GM12878 (cell line): Measurements from ENCODE around the gene NOS2. TPM values are rescaled to one million over a fixed set of nuclear protein-coding genes. Genes with fewer than 3 reads are reported as not detected.
A peak's percentile ranks its signal among the peaks of the same experiment; 100 is the strongest.

Experiments used
- ATAC-seq: fragments of 200-7000 bp; cut with Tn5 transposase; 3 replicates; pipeline ENCODE4 v1.9.1; 2020; ENCODE audit warnings: mild to moderate bottlenecking, moderate library complexity
- BruUV-seq: library from RNA; stranded (reverse); fragments of 400-500 nt; replicated peaks from 2 replicates; lab custom pipeline; 2021; lab: Mats Ljungman, UMichigan
- CTCF ChIA-PET: fragments of 300-600 bp; sonication (Branson Sonifier 250); formaldehyde crosslinking; extraction: SDS; loops from one replicate; lab custom pipeline; 2021; ENCODE audit warnings: inconsistent platforms; lab: Yijun Ruan, JAX
- POLR2A ChIA-PET: fragments of 350-600 bp; formaldehyde crosslinking; extraction: SDS; loops from one replicate; lab custom pipeline; 2021; ENCODE audit warnings: inconsistent platforms; lab: Charles Lee
- RAD21 ChIA-PET: fragments of 300-600 bp; sonication (Branson Sonifier 250); formaldehyde crosslinking; loops from one replicate; lab custom pipeline; 2023; ENCODE audit warnings: antibody characterized with exemption; ENCODE audit not compliant: unreplicated experiment; lab: Charles Lee
- SMC1A ChIA-PET: fragments of 300-600 bp; sonication (Branson Sonifier 250); formaldehyde crosslinking; loops from one replicate; lab custom pipeline; 2023; ENCODE audit not compliant: unreplicated experiment, uncharacterized antibody; lab: Charles Lee
- DNase-seq: peaks from one replicate; pipeline ENCODE4 v3.0.0-alpha.2; 2011; ENCODE audit warnings: low read depth, low spot score
- FAIRE-seq: peaks from 3 replicates; lab custom pipeline; 2011; peaks lifted over from hg19 to GRCh38; lab: Jason Lieb, UNC
- H2AFZ ChIP-seq: 2 replicates; pipeline ENCODE4 v1.6.0; 2011; ENCODE audit warnings: low read depth, low read length, control low read depth; ENCODE audit not compliant: control insufficient read depth
- H3K27ac ChIP-seq: 2 replicates; pipeline ENCODE4 v1.5.1; 2011; ENCODE audit warnings: control low read depth; ENCODE audit not compliant: control insufficient read depth, insufficient read depth
- H3K27me3 ChIP-seq, 2 experiments: replicated peaks in 1 of 2; 2 replicates each; pipeline versions ENCODE4 v1.6.0 to v1.6.1; 2011; ENCODE audit warnings: low read length in 1 of 2; ENCODE audit not compliant: control insufficient read depth in 2 of 2, insufficient read depth in 2 of 2
- H3K36me3 ChIP-seq, 2 experiments: 2 replicates each; pipeline ENCODE4 v1.5.1; 2011; ENCODE audit warnings: low read length in 1 of 2; ENCODE audit not compliant: control insufficient read depth in 2 of 2, insufficient read depth in 2 of 2
- H3K4me1 ChIP-seq: 2 replicates; pipeline ENCODE4 v1.6.1; 2011; ENCODE audit warnings: mild to moderate bottlenecking, low read length, moderate library complexity, mixed read lengths; ENCODE audit not compliant: control insufficient read depth, insufficient read depth
- H3K4me2 ChIP-seq: 2 replicates; pipeline ENCODE4 v1.6.0; 2011; ENCODE audit warnings: control low read depth; ENCODE audit not compliant: control insufficient read depth, insufficient read depth
- H3K4me3 ChIP-seq: fragments of 200-600 bp; sonication (generic); 2 replicates; pipeline ENCODE4 v1.5.1; 2016
- H3K79me2 ChIP-seq: 2 replicates; pipeline ENCODE4 v1.6.0; 2011; ENCODE audit warnings: low read length; ENCODE audit not compliant: control insufficient read depth, insufficient read depth
- H3K9ac ChIP-seq: 2 replicates; pipeline ENCODE4 v1.8.0; 2011; ENCODE audit warnings: low read length, control low read depth, mixed read lengths; ENCODE audit not compliant: control insufficient read depth, insufficient read depth
- H3K9me3 ChIP-seq: replicated peaks from 3 replicates; pipeline ENCODE4 v1.5.1; 2011; ENCODE audit warnings: mild to moderate bottlenecking, low read length; ENCODE audit not compliant: control insufficient read depth, insufficient read depth
- H4K20me1 ChIP-seq: 2 replicates; pipeline ENCODE4 v1.6.0; 2011; ENCODE audit not compliant: control insufficient read depth, insufficient read depth
- CBFB ChIP-seq: IDR thresholded peaks from 2 replicates; pipeline ENCODE4 v1.6.1; 2016; ENCODE audit warnings: antibody characterized with exemption, low read depth
- ESRRA ChIP-seq: IDR thresholded peaks from 2 replicates; pipeline ENCODE4 v1.6.1; 2012; ENCODE audit warnings: mild to moderate bottlenecking, low read length, improper control_type of control experiment
- KDM1A ChIP-seq: fragments of 200-600 bp; sonication (generic); IDR thresholded peaks from 2 replicates; pipeline ENCODE4 v1.6.1; 2016; ENCODE audit warnings: borderline replicate concordance
- MEF2A ChIP-seq: IDR thresholded peaks from 2 replicates; pipeline ENCODE4 v1.6.1; 2011; ENCODE audit warnings: low read depth, mild to moderate bottlenecking, low read length, moderate library complexity; ENCODE audit not compliant: insufficient read depth
- NFYA ChIP-seq: IDR thresholded peaks from 2 replicates; pipeline ENCODE4 v1.6.1; 2011; ENCODE audit warnings: low read depth, mild to moderate bottlenecking, low read length, improper control_type of control experiment, borderline replicate concordance
- NR2F1 ChIP-seq: fragments of 450-650 bp; conservative IDR thresholded peaks from 2 replicates; pipeline ENCODE4 v1.6.1; 2017; ENCODE audit warnings: mild to moderate bottlenecking
- POU2F2 ChIP-seq: IDR thresholded peaks from 3 replicates; pipeline ENCODE4 v1.6.1; 2011; ENCODE audit warnings: low read depth, mild to moderate bottlenecking, low read length, borderline replicate concordance
- WGBS: methylation state at CpG from one replicate; pipeline ENCODE4 v1.1.6; 2016; ENCODE audit warnings: low lambda C conversion rate; ENCODE audit not compliant: insufficient replicate concordance, insufficient coverage; ENCODE audit errors: missing lambda C conversion rate; 5-methylcytosine and 5-hydroxymethylcytosine counted together
- in situ Hi-C: fragments of 300-500 bp; cut with MboI; formaldehyde crosslinking; loops from 9 replicates; pipeline ENCODE4 v1.14.3; 2018; ENCODE audit warnings: mixed read lengths
- intact Hi-C: fragments of 100-400 bp; cut with micrococcal nuclease; formaldehyde crosslinking; loops from one replicate; pipeline ENCODE4 v1.14.2; 2022; ENCODE audit not compliant: unreplicated experiment
- polyA plus RNA-seq, 11 experiments: library from polyadenylated mRNA; depleted of rRNA in 4 of 11; unstranded in 6 of 11; stranded (reverse) in 5 of 11; fragments of >200 nt; fragmentation: Nextera tagmentation in 4 of 11; fragmentation: Illumina TruSeq in 1 of 11; extraction: Ambion mirVana in 4 of 11; extraction: Trizol in 1 of 11; gene quantifications; 1 replicate in 1 of 11; 2 replicates in 10 of 11; pipeline versions ENCODE4 v1.2.1 to v1.2.3, GENCODE V29; 2011 to 2016; ENCODE audit warnings: inconsistent platforms in 2 of 11, missing spikeins in 2 of 11, low read depth in 1 of 11
- total RNA-seq, 4 experiments: library from RNA; depleted of rRNA in 3 of 4; stranded (reverse); fragments of >200 nt in 3 of 4; fragmentation: Illumina TruSeq in 1 of 4; extraction: Trizol in 1 of 4; gene quantifications; 2 replicates each; pipeline versions ENCODE4 v1.2.1 to v1.2.3, GENCODE V29; 2013 to 2021
- TF ChIP-seq, protein P1 (sequence below): fragments of 450-650 bp; IDR thresholded peaks from 2 replicates; pipeline ENCODE4 v1.6.1; 2018; ENCODE audit warnings: borderline replicate concordance, mild to moderate bottlenecking; ENCODE audit not compliant: partially characterized antibody
- TF ChIP-seq, protein P2 (sequence below), 3 experiments: IDR thresholded peaks in 2 of 3; conservative IDR thresholded peaks in 1 of 3; 2 replicates each; pipeline ENCODE4 v1.5.1; 2011; ENCODE audit warnings: low read depth in 3 of 3, low read length in 3 of 3, mild to moderate bottlenecking in 3 of 3, control low read depth in 2 of 3, moderate library complexity in 2 of 3, inconsistent platforms in 1 of 3, mixed read lengths in 1 of 3; ENCODE audit not compliant: control insufficient read depth in 2 of 3, insufficient read depth in 1 of 3; ENCODE audit errors: extremely low read depth in 1 of 3

NOS2 gene
- total and polyA plus RNA-seq, 10 of the 15 experiments (the other 5 are each of a cell fraction or from before 2014, with no cell fraction given): 0.01 to 0.05 (median 0.01) TPM; not detected in 7

DNA sequence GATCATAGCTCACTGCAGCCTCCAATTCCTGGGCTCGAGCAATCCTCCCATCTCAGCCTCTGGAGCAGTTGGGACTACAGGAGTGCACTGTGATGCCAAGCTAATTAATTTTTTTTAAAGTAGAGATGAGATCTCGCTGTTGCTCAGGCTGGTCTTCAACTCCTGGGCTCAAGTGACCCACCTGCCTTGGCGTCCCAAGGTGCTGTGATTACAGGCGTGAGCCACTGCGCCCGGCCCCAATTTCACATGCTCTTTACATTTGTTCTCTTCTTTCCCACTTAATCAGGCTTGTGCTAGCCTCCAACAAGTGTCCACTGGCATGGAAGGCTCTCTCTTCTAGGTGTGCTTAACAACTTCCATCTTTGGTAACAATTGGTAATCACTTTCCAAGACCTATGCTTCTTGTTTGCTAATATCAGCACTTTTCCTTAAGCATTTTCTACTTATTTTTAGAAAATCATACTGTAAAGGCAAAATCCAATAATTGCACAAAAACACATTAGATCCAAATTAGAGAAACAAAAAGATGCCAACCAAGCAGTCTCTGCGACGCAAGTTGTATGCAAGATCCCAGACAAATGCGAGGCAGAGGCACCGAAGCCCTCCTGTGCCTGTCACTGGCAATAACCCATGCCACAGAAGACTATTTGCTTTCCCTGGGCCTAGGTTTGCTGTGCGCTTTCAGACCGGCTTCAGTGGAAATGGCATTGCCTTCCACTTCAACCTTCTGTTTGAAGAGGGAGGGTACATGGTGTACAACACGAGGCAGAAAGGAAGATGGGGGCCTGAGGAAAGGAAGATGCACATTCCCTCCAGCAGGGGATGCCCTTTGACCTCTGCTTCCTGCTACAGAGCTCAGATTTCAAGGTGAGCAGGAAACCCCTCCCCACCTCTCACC, 52.6 kb downstream of the NOS2 start:
- Histone ChIP-seq H3K4me3 (no peak overlapping the region), H4K20me1 (no peaks in the 10 kb centered on the region), H3K27ac (no peak overlapping the region), H3K4me2 (no peak overlapping the region), H3K4me1 (peaks cover 5% of the 10 kb centered on the region), H3K36me3 (no peaks in the 10 kb centered on the region), H3K9ac (no peak overlapping the region), H3K79me2 (no peaks in the 10 kb centered on the region), H3K27me3 (no peaks in the 10 kb centered on the region), H3K9me3 (no peaks in the 10 kb centered on the region), H2AFZ (no peak overlapping the region)
- TF ChIP-seq ESRRA: no peak
- TF ChIP-seq, protein P1, sequence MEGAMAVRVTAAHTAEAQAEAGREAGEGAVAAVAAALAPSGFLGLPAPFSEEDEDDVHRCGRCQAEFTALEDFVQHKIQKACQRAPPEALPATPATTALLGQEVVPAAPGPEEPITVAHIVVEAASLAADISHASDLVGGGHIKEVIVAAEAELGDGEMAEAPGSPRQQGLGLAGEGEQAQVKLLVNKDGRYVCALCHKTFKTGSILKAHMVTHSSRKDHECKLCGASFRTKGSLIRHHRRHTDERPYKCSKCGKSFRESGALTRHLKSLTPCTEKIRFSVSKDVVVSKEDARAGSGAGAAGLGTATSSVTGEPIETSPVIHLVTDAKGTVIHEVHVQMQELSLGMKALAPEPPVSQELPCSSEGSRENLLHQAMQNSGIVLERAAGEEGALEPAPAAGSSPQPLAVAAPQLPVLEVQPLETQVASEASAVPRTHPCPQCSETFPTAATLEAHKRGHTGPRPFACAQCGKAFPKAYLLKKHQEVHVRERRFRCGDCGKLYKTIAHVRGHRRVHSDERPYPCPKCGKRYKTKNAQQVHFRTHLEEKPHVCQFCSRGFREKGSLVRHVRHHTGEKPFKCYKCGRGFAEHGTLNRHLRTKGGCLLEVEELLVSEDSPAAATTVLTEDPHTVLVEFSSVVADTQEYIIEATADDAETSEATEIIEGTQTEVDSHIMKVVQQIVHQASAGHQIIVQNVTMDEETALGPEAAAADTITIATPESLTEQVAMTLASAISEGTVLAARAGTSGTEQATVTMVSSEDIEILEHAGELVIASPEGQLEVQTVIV: no peak
- TF ChIP-seq, protein P2, sequence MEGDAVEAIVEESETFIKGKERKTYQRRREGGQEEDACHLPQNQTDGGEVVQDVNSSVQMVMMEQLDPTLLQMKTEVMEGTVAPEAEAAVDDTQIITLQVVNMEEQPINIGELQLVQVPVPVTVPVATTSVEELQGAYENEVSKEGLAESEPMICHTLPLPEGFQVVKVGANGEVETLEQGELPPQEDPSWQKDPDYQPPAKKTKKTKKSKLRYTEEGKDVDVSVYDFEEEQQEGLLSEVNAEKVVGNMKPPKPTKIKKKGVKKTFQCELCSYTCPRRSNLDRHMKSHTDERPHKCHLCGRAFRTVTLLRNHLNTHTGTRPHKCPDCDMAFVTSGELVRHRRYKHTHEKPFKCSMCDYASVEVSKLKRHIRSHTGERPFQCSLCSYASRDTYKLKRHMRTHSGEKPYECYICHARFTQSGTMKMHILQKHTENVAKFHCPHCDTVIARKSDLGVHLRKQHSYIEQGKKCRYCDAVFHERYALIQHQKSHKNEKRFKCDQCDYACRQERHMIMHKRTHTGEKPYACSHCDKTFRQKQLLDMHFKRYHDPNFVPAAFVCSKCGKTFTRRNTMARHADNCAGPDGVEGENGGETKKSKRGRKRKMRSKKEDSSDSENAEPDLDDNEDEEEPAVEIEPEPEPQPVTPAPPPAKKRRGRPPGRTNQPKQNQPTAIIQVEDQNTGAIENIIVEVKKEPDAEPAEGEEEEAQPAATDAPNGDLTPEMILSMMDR (IDR thresholded peaks at IDR 0.05 in 2 of 3, conservative IDR thresholded peaks at IDR 0.05 in 1 of 3; ENCODE audit: control insufficient read depth in 2 of 3, extremely low read depth in 1 of 3, insufficient read depth in 1 of 3, low read depth in 3 of 3, low read length in 3 of 3): peak in 2 of 3 experiments; percentile 12 to 28; a peak in 1 of 6 replicates
- no peak for TF ChIP-seq MEF2A
- no peak for TF ChIP-seq NFYA
- no peak for TF ChIP-seq KDM1A
- TF ChIP-seq CBFB: no peak
- no peak for TF ChIP-seq POU2F2
- TF ChIP-seq NR2F1: peak; percentile 76; the same call in 1 of the 2 replicates
- DNase-seq (no peak), FAIRE-seq (no peak), ATAC-seq (no peak)
- ChIA-PET RAD21 (interaction anchor here (0.8 kb wide), 1 partner anchor 58 kb away, joined by 3 read pairs; no protein-coding TSS in a partner anchor), POLR2A (no interaction called here), CTCF (interaction anchor here (1.0 to 2.2 kb wide), 3 partner anchors 9 to 93 kb away, joined by 3 to 7 read pairs (median 6); no protein-coding TSS in a partner anchor), SMC1A (interaction anchor here (0.7 to 1.0 kb wide), 2 partner anchors 49 to 146 kb away, joined by 3 to 4 read pairs; no protein-coding TSS in a partner anchor)
- BruUV-seq: no TSS peak
- in situ Hi-C loops: loop anchor here (10.0 kb wide), 1 partner anchor 83 kb away; no protein-coding TSS in a partner anchor
- intact Hi-C loops: no loop called here
- 54% methylated on average over 13 of the region's 13 CpGs for WGBS
